Sigmoid colon (tissue), 4 donors: ENCODE measurements around the gene EIF2S3.
"Not testable (repeated sequence)": the region's sequence is repeated elsewhere in the genome, so short reads cannot be mapped to it uniquely, and the experiment has no call there.

Experiments
- EP300 ChIP-seq, 4 donors: sonication (generic); formaldehyde crosslinking; IDR thresholded peaks; one replicate each; pipeline ENCODE4 v1.6.1; 2017; ENCODE audit warnings: antibody characterized with exemption in 4 of 4
- POLR2A ChIP-seq, 2 donors: fragments of 450-650 bp; IDR thresholded peaks; one replicate each; pipeline ENCODE4 v1.6.1; 2016; ENCODE audit warnings: antibody characterized with exemption in 2 of 2, mild to moderate bottlenecking in 2 of 2, moderate library complexity in 2 of 2
- TF ChIP-seq, protein P1 (sequence below), 4 experiments: fragments of 450-650 bp in 3 of 4; fragments of 200-600 bp in 1 of 4; IDR thresholded peaks; one replicate each; pipeline ENCODE4 v1.5.1; 2016 to 2019; ENCODE audit warnings: antibody characterized with exemption in 4 of 4, mild to moderate bottlenecking in 3 of 4, moderate library complexity in 2 of 4

DNA sequence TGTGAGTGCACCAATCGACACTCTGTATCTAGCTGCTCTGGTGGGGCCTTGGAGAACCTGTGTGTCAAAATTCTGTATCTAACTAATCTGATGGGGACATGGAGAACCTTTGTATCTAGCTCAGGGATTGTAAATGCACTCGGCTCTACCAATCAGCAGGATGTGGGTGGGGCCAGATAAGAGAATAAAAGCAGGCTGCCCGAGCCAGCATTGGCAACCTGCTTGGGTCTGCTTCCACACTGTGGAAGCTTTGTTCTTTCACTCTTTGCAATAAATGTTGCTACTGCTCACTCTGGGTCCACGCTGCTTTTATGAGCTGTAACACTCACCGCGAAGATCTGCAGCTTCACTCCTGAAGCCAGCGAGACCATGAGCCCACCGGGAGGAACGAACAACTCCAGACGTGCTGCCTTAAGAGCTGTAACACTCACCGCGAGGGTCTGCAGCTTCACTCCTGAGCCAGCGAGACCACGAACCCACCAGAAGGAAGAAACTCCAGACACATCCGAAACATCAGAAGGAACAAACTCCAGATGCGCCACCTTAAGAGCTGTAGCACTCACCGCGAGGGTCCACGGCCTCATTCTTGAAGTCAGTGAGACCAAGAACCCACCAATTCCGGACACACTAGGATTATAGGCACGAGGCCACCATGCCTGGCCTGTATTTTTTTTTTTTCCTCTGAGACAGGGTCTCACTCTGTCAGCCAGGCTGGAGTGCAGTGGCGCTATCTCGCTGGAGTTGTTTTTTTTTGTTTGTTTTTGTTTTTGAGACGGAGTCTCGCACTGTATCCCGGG is 4.0 kb upstream of the EIF2S3 start:
- TF ChIP-seq EP300, POLR2A (IDR thresholded peaks at IDR 0.05): not testable (repeated sequence)
- TF ChIP-seq, protein P1, sequence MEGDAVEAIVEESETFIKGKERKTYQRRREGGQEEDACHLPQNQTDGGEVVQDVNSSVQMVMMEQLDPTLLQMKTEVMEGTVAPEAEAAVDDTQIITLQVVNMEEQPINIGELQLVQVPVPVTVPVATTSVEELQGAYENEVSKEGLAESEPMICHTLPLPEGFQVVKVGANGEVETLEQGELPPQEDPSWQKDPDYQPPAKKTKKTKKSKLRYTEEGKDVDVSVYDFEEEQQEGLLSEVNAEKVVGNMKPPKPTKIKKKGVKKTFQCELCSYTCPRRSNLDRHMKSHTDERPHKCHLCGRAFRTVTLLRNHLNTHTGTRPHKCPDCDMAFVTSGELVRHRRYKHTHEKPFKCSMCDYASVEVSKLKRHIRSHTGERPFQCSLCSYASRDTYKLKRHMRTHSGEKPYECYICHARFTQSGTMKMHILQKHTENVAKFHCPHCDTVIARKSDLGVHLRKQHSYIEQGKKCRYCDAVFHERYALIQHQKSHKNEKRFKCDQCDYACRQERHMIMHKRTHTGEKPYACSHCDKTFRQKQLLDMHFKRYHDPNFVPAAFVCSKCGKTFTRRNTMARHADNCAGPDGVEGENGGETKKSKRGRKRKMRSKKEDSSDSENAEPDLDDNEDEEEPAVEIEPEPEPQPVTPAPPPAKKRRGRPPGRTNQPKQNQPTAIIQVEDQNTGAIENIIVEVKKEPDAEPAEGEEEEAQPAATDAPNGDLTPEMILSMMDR (IDR thresholded peaks at IDR 0.05), result not testable (repeated sequence)
